ENCODE data around the gene LZTR1.
"Not testable (repeated sequence)": the region's sequence is repeated elsewhere in the genome, so short reads cannot be mapped to it uniquely, and the experiment has no call there.

Gene LZTR1

DNA sequence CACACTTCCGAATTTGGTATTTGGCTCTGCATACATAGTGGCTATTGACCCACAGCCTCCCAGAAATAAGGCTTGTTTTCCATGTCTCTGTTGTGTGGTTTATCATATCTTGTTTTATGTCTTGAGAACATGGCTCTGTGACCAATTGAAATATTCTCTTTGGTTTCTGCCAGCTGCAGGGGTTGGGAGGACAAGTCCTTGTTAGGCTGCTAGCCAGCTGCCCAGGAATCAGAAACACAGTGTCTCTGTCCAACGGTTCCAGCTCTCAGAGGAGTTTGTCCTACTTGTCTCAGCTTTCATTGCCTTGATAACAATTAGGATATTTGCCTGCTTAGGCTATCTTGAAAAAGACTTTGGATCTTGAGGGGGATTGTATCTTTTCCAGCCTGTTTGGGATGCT, 56.3 kb downstream of the LZTR1 start:
- no peak overlapping the region for H2AFZ ChIP-seq (ENCODE audit: low read length)
- H3K4me1 ChIP-seq (ENCODE audit: insufficient read depth, low read length, poor library complexity, severe bottlenecking) = no peaks in the 10 kb centered on the region
- H3K4me2 ChIP-seq (ENCODE audit: low read depth, low read length, poor library complexity, severe bottlenecking) = no peak overlapping the region
- no peak overlapping the region for H3K4me3 ChIP-seq (ENCODE audit: low read length, poor library complexity, severe bottlenecking)
- no peaks in the 10 kb centered on the region for H3F3A ChIP-seq (ENCODE audit: low read depth)
- H3K79me2 ChIP-seq (ENCODE audit: insufficient read depth, low read length) = no peaks in the 10 kb centered on the region
- H3K36me3 ChIP-seq (ENCODE audit: insufficient read depth, low read length) = no peaks in the 10 kb centered on the region
- H4K20me1 ChIP-seq (ENCODE audit: insufficient read depth, low read length, poor library complexity, severe bottlenecking) = no peaks in the 10 kb centered on the region
- TF ChIP-seq, protein P1, sequence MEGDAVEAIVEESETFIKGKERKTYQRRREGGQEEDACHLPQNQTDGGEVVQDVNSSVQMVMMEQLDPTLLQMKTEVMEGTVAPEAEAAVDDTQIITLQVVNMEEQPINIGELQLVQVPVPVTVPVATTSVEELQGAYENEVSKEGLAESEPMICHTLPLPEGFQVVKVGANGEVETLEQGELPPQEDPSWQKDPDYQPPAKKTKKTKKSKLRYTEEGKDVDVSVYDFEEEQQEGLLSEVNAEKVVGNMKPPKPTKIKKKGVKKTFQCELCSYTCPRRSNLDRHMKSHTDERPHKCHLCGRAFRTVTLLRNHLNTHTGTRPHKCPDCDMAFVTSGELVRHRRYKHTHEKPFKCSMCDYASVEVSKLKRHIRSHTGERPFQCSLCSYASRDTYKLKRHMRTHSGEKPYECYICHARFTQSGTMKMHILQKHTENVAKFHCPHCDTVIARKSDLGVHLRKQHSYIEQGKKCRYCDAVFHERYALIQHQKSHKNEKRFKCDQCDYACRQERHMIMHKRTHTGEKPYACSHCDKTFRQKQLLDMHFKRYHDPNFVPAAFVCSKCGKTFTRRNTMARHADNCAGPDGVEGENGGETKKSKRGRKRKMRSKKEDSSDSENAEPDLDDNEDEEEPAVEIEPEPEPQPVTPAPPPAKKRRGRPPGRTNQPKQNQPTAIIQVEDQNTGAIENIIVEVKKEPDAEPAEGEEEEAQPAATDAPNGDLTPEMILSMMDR (conservative IDR thresholded peaks at IDR 0.05; ENCODE audit: low read length) = no peak
- TF ChIP-seq EZH2phosphoT487 (IDR thresholded peaks at IDR 0.05; ENCODE audit: borderline replicate concordance) = no peak
- H3K9me3 ChIP-seq (ENCODE audit: insufficient read depth, low read depth, low read length) = no peaks in the 10 kb centered on the region
- H3K9me2 ChIP-seq (replicated peaks; ENCODE audit: low read depth, low read length) = no peaks in the 10 kb centered on the region
- no peaks in the 10 kb centered on the region for H3K27me3 ChIP-seq (ENCODE audit: insufficient read depth, low read length, poor library complexity, severe bottlenecking)
- H3K9ac ChIP-seq (ENCODE audit: low read depth, low read length, poor library complexity, severe bottlenecking) = no peak overlapping the region

DNA sequence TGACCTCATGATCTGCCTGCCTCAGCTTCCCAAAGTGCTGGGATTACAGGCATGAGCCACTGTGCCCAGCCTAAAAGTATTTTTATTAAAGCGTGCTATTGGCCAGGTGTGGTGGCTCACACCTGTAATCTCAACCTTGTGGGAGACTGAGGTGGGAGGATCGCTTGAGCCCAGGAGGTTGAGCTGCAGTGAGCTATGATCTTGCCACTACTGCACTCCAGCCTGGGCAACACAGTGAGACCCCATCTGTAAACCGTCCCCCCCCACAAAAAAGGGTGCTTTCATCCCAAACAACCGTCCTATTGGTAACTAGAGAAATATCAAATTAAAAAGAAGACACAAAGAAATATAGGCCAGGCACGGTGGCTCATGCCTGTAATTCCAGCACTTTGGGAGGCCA, 57.1 kb downstream of the LZTR1 start:
- H3K9me3 ChIP-seq (ENCODE audit: insufficient read depth, low read depth, low read length); H3F3A ChIP-seq (ENCODE audit: low read depth); H4K20me1 ChIP-seq (ENCODE audit: insufficient read depth, low read length, poor library complexity, severe bottlenecking); H3K9me2 ChIP-seq (replicated peaks; ENCODE audit: low read depth, low read length); H3K79me2 ChIP-seq (ENCODE audit: insufficient read depth, low read length); H3K4me2 ChIP-seq (ENCODE audit: low read depth, low read length, poor library complexity, severe bottlenecking); H2AFZ ChIP-seq (ENCODE audit: low read length); H3K27me3 ChIP-seq (ENCODE audit: insufficient read depth, low read length, poor library complexity, severe bottlenecking); H3K4me3 ChIP-seq (ENCODE audit: low read length, poor library complexity, severe bottlenecking); H3K4me1 ChIP-seq (ENCODE audit: insufficient read depth, low read length, poor library complexity, severe bottlenecking); H3K9ac ChIP-seq (ENCODE audit: low read depth, low read length, poor library complexity, severe bottlenecking); H3K36me3 ChIP-seq (ENCODE audit: insufficient read depth, low read length): not testable (repeated sequence)

DNA sequence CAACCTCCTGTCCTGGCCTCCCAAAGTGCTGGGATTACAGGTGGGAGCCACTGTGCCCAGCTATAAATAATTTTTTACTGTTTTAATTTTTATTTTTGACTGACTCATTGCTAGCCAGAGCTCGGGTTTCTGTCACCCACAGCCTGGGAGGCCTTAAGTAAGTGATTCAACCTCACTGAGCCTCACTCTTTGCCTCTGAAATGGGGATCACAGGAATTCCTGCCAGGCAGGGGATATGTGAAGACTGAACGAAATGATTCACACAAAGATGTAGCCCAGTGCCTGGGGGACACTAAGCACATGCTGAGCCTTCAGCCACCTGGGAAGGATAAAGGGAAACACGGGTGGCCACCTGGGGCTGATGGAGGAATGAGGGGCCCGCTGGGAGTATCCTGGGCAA, 59.8 kb downstream of the LZTR1 start:
- no peak for TF ChIP-seq EZH2phosphoT487 (IDR thresholded peaks at IDR 0.05; ENCODE audit: borderline replicate concordance)
- TF ChIP-seq, protein P1 (conservative IDR thresholded peaks at IDR 0.05; ENCODE audit: low read length) = no peak

DNA sequence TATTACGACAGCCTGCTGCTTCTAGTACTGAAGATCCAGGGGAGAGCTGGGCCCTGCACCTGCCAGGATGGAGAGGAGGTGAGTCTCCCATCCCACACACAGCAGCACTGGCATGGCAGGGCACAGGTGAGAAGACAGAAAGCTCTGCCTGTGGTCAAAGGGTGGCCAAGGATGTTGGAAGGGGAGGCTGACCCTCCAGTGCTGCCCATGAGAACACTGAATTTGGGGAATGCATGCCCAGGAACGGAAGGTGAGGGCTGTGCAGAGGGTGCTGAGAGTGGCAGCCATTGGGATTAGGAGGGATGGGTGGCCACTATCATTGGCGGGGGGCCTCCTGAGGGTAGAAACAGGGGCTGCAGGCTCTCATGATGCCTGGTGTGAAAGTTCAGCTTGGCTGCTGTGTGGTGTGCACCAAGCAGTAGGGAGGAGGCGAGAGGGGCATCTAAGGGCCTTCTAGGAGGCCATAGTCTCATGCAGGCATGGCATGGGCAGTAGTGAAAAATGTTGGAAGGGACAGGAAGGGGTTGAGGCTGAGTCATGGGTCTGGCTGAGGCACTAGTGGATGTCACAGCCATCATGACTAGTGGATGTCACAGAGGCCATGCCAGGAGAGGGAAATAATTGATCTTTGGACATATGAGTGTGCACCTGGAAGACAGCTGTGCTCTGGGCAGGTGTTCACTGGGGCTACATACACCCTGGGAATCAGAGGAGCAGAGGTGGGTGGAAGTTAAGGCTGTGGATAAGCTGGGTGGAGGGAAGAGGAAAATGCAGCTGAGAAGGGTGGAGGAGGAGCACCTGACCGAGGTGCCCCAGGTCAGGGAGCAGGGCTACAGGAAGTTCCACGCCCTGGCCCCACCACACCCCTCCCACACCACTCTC, 61.1 kb downstream of the LZTR1 start:
- Histone ChIP-seq H3K36me3 (ENCODE audit: insufficient read depth, low read length) (no peaks in the 10 kb centered on the region), H3K79me2 (ENCODE audit: insufficient read depth, low read length) (no peaks in the 10 kb centered on the region), H3F3A (ENCODE audit: low read depth) (no peaks in the 10 kb centered on the region), H2AFZ (ENCODE audit: low read length) (no peak overlapping the region), H3K4me2 (ENCODE audit: low read depth, low read length, poor library complexity, severe bottlenecking) (no peak overlapping the region), H3K9ac (ENCODE audit: low read depth, low read length, poor library complexity, severe bottlenecking) (no peak overlapping the region), H3K4me3 (ENCODE audit: low read length, poor library complexity, severe bottlenecking) (no peak overlapping the region), H3K9me3 (ENCODE audit: insufficient read depth, low read depth, low read length) (no peaks in the 10 kb centered on the region), H4K20me1 (ENCODE audit: insufficient read depth, low read length, poor library complexity, severe bottlenecking) (no peaks in the 10 kb centered on the region), H3K9me2 (replicated peaks; ENCODE audit: low read depth, low read length) (no peaks in the 10 kb centered on the region), H3K4me1 (ENCODE audit: insufficient read depth, low read length, poor library complexity, severe bottlenecking) (no peaks in the 10 kb centered on the region), H3K27me3 (ENCODE audit: insufficient read depth, low read length, poor library complexity, severe bottlenecking) (no peaks in the 10 kb centered on the region)
- TF ChIP-seq, protein P1 (conservative IDR thresholded peaks at IDR 0.05; ENCODE audit: low read length) = no peak
- no peak for TF ChIP-seq EZH2phosphoT487 (IDR thresholded peaks at IDR 0.05; ENCODE audit: borderline replicate concordance)

More for the DNA sequence above, 59.8 kb downstream of the LZTR1 start:
- Histone ChIP-seq H3K4me3 (ENCODE audit: low read length, poor library complexity, severe bottlenecking) (no peak overlapping the region), H3K27me3 (ENCODE audit: insufficient read depth, low read length, poor library complexity, severe bottlenecking) (no peaks in the 10 kb centered on the region), H3K9me2 (replicated peaks; ENCODE audit: low read depth, low read length) (no peaks in the 10 kb centered on the region), H3K4me1 (ENCODE audit: insufficient read depth, low read length, poor library complexity, severe bottlenecking) (no peaks in the 10 kb centered on the region), H2AFZ (ENCODE audit: low read length) (no peak overlapping the region), H4K20me1 (ENCODE audit: insufficient read depth, low read length, poor library complexity, severe bottlenecking) (no peaks in the 10 kb centered on the region), H3K36me3 (ENCODE audit: insufficient read depth, low read length) (no peaks in the 10 kb centered on the region), H3K79me2 (ENCODE audit: insufficient read depth, low read length) (no peaks in the 10 kb centered on the region), H3K4me2 (ENCODE audit: low read depth, low read length, poor library complexity, severe bottlenecking) (no peak overlapping the region), H3K9ac (ENCODE audit: low read depth, low read length, poor library complexity, severe bottlenecking) (no peak overlapping the region), H3K9me3 (ENCODE audit: insufficient read depth, low read depth, low read length) (no peaks in the 10 kb centered on the region), H3F3A (ENCODE audit: low read depth) (no peaks in the 10 kb centered on the region)
